ENCODE results near the gene CLEC16A. TPM values are rescaled to one million over a fixed set of nuclear protein-coding genes. Genes with fewer than 3 reads are reported as not detected.

The CLEC16A gene
- total RNA-seq, 4 donors from 2014 or later = 38.2 to 153 (median 92.7) TPM

DNA sequence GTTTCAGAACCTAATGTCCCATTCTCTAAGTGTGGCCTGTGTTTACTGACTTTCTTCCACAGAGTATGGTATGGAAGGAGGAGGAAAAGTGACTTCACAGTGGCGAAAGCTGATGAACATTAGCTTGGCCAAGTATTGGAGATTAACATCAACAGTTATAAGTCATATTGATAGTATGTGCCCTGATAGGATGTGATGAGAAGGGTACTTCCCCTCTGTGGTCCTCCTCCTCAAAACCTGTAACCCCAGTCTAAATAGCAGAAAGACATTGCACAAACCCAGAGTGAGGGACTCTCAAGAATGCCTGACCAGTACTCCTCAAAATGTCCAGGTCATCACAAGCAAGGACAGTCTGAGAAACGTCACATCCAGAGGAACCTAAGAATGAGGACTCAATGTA is 73.1 kb downstream of the CLEC16A start:
- peaks cover 0 to 20% (median 16%) of the 10 kb centered on the region in 4 donors for H3K4me1 ChIP-seq
- H3K36me3 ChIP-seq = no peaks in the 10 kb centered on the region
- intact Hi-C loops (cut with DNase I; ENCODE audit: low total_unique reads) = no loop called here
- in situ Hi-C loops (cut with MboI; ENCODE audit: low pct_ligation_motif_present in 1 of 4, low pct_unique_long_range_greater_than_20kb in 1 of 4, low sequenced_read_pairs in 3 of 4) = no loop called here
- TF ChIP-seq POLR2AphosphoS5 (IDR thresholded peaks at IDR 0.05) (no peak), POLR2A (IDR thresholded peaks at IDR 0.05) (no peak), EP300 (IDR thresholded peaks at IDR 0.05; ENCODE audit: low read depth) (no peak)
- TF ChIP-seq, protein P1, sequence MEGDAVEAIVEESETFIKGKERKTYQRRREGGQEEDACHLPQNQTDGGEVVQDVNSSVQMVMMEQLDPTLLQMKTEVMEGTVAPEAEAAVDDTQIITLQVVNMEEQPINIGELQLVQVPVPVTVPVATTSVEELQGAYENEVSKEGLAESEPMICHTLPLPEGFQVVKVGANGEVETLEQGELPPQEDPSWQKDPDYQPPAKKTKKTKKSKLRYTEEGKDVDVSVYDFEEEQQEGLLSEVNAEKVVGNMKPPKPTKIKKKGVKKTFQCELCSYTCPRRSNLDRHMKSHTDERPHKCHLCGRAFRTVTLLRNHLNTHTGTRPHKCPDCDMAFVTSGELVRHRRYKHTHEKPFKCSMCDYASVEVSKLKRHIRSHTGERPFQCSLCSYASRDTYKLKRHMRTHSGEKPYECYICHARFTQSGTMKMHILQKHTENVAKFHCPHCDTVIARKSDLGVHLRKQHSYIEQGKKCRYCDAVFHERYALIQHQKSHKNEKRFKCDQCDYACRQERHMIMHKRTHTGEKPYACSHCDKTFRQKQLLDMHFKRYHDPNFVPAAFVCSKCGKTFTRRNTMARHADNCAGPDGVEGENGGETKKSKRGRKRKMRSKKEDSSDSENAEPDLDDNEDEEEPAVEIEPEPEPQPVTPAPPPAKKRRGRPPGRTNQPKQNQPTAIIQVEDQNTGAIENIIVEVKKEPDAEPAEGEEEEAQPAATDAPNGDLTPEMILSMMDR (IDR thresholded peaks at IDR 0.05) = no peak
- H3K27ac ChIP-seq = peak overlapping the region in 2 of 4 donors; percentile 34 to 55
- H3K27me3 ChIP-seq = no peaks in the 10 kb centered on the region
- 96% methylated on average over 2 of the region's 2 CpGs; no CpG with 5 or more reads in 1 of the 2 donors for WGBS, 2 donors (ENCODE audit: low coverage in 1 of 2)
- no peaks in the 10 kb centered on the region for H3K9me3 ChIP-seq
- no peak for DNase-seq
- no peak overlapping the region for H3K4me3 ChIP-seq

DNA sequence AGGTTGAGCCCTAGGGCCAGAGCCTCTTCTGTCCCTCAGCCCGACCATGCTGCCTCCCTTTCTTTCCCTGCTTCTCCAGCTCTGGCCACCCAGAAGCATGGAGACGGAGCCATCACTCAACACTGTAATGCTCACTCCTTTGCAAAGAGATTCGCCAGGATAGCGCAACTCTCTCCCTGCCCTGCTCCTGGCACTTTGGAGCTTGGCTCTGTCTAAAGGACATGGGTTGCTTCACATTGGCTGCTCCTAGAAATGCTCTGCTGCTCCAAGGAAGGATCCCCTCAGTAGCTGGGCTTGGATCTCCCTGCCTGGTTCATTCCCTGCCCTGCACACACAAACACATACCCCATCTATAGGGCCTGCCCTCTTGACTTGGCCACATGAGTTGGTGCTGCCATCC is 76.0 kb downstream of the CLEC16A start:
- Histone ChIP-seq H3K27me3 (no peaks in the 10 kb centered on the region), H3K27ac (no peak overlapping the region), H3K4me1 (peaks cover 0 to 30% (median 19%) of the 10 kb centered on the region in 4 donors), H3K4me3 (no peak overlapping the region), H3K36me3 (peaks cover 0 to 7% (median 0%) of the 10 kb centered on the region in 4 donors), H3K9me3 (no peaks in the 10 kb centered on the region)
- intact Hi-C loops (cut with DNase I; ENCODE audit: low total_unique reads) (no loop called here), in situ Hi-C loops (cut with MboI; ENCODE audit: low pct_ligation_motif_present in 1 of 4, low pct_unique_long_range_greater_than_20kb in 1 of 4, low sequenced_read_pairs in 3 of 4) (no loop called here)
- no peak for DNase-seq
- 95% methylated on average over 4 of the region's 4 CpGs; no CpG with 5 or more reads in 1 of the 2 donors for WGBS, 2 donors (ENCODE audit: low coverage in 1 of 2)
- TF ChIP-seq EP300 (IDR thresholded peaks at IDR 0.05; ENCODE audit: low read depth) = no peak
- TF ChIP-seq, protein P1 (IDR thresholded peaks at IDR 0.05) = no peak
- no peak for TF ChIP-seq POLR2AphosphoS5 (IDR thresholded peaks at IDR 0.05)
- TF ChIP-seq POLR2A (IDR thresholded peaks at IDR 0.05) = no peak

DNA sequence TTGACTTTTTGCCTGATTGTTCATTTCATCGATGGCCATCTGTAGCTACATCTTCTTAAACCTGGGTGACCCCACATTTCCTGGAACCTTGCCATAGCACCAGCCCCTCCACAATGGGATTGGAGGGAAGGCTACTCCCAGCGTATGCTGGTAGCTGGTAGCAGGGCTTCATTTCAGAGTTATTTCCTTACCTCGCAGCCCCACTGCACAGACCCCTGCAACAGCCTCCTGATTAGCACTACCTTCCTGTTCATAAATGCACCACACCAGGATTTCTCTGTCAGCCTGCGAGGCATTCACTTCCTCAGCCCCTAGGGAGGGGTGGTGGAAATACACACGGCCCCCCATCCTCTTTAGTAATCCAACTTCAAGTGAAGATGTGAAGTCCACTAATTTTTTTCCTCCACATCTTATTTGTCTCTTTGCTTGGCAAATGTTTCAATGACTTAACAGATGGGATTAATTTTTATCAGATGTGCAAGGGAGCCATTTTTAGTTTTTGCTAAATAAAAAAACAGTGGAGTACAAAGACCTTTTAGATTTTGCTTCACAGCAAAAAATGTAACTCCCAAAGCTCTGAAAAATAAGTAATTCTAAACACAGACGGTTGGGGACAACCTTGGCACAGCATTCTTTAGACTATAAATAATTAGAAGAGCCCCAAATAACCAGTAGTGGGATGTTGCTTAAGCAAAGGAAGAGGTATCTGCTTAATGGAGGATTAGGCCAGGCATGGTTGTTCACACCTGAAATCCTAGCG is 76.6 kb downstream of the CLEC16A start:
- Histone ChIP-seq H3K27ac (no peak overlapping the region), H3K4me1 (peaks cover 0 to 30% (median 21%) of the 10 kb centered on the region in 4 donors), H3K4me3 (no peak overlapping the region), H3K9me3 (no peaks in the 10 kb centered on the region), H3K27me3 (no peaks in the 10 kb centered on the region), H3K36me3 (peaks cover 0 to 13% (median 1%) of the 10 kb centered on the region in 4 donors)
- no peak for DNase-seq
- no peak for TF ChIP-seq POLR2A (IDR thresholded peaks at IDR 0.05)
- TF ChIP-seq POLR2AphosphoS5 (IDR thresholded peaks at IDR 0.05) = no peak
- no peak for TF ChIP-seq EP300 (IDR thresholded peaks at IDR 0.05; ENCODE audit: low read depth)
- TF ChIP-seq, protein P1 (IDR thresholded peaks at IDR 0.05) = no peak
- WGBS, 2 donors (ENCODE audit: low coverage in 1 of 2) = 82 to 92% methylated on average over 3 to 7 of the region's 7 CpGs
- intact Hi-C loops (cut with DNase I; ENCODE audit: low total_unique reads) (no loop called here), in situ Hi-C loops (cut with MboI; ENCODE audit: low pct_ligation_motif_present in 1 of 4, low pct_unique_long_range_greater_than_20kb in 1 of 4, low sequenced_read_pairs in 3 of 4) (no loop called here)

DNA sequence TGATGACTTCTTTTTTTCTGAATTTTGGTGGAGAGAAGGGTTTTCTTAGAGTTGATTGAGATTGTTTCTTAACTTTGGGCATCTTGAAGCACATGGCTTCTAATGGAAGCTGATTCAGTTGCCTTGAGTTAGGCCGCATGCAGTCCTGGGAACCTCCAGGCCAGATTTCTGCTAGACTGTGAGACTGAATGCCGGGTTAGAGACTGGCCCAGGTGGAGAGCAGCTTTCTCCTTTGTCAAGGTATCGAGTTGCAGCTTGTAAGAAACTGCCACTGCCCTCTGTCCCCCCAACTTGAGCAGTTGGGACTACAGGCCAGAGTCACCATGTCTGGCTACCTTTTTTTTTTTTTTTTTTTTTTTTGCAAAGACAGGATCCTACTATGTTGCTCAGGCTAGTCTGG is 77.6 kb downstream of the CLEC16A start:
- no peak overlapping the region for H3K4me3 ChIP-seq
- H3K9me3 ChIP-seq = no peaks in the 10 kb centered on the region
- intact Hi-C loops (cut with DNase I; ENCODE audit: low total_unique reads) = no loop called here
- no peak for TF ChIP-seq POLR2A (IDR thresholded peaks at IDR 0.05)
- TF ChIP-seq, protein P1 (IDR thresholded peaks at IDR 0.05) = no peak
- TF ChIP-seq POLR2AphosphoS5 (IDR thresholded peaks at IDR 0.05) = no peak
- TF ChIP-seq EP300 (IDR thresholded peaks at IDR 0.05; ENCODE audit: low read depth) = no peak
- H3K4me1 ChIP-seq = peaks cover 0 to 21% (median 13%) of the 10 kb centered on the region in 4 donors
- no peak overlapping the region for H3K27ac ChIP-seq
- H3K27me3 ChIP-seq = no peaks in the 10 kb centered on the region
- in situ Hi-C loops (cut with MboI; ENCODE audit: low pct_ligation_motif_present in 1 of 4, low pct_unique_long_range_greater_than_20kb in 1 of 4, low sequenced_read_pairs in 3 of 4) = no loop called here
- 94% methylated on average over 3 of the region's 3 CpGs; no CpG with 5 or more reads in 1 of the 2 donors for WGBS, 2 donors (ENCODE audit: low coverage in 1 of 2)
- no peak for DNase-seq
- H3K36me3 ChIP-seq = peaks cover 0 to 23% (median 5%) of the 10 kb centered on the region in 4 donors

Data from transverse colon (tissue), 4 donors.